Fibroblast of lung (primary cell): ENCODE measurements around the gene SIK3. TPM values are rescaled to one million over a fixed set of nuclear protein-coding genes. Genes with fewer than 3 reads are reported as not detected.

Experiments used
- DNase-seq, 2 donors: peaks; one replicate each; pipeline versions ENCODE4 v3.0.0 to v3.0.0-alpha.2; 2010; ENCODE audit warnings: low read depth in 2 of 2
- H2AFZ ChIP-seq: 2 replicates; pipeline ENCODE4 v1.5.1; 2012; ENCODE audit warnings: low read length, control low read depth, inconsistent platforms
- H3K27ac ChIP-seq: 2 replicates; pipeline ENCODE4 v1.5.1; 2011; ENCODE audit warnings: low read length, control low read depth; ENCODE audit not compliant: insufficient read depth
- H3K27me3 ChIP-seq: 2 replicates; pipeline ENCODE4 v1.5.1; 2011; ENCODE audit warnings: mild to moderate bottlenecking, low read length; ENCODE audit not compliant: control insufficient read depth, insufficient read depth
- H3K36me3 ChIP-seq: 2 replicates; pipeline ENCODE4 v1.5.1; 2011; ENCODE audit warnings: low read length; ENCODE audit not compliant: control insufficient read depth, insufficient read depth
- H3K4me1 ChIP-seq: 2 replicates; pipeline ENCODE4 v1.5.1; 2011; ENCODE audit warnings: low read length; ENCODE audit not compliant: control insufficient read depth, insufficient read depth; ENCODE audit errors: extremely low read depth
- H3K4me2 ChIP-seq: 2 replicates; pipeline ENCODE4 v1.5.1; 2011; ENCODE audit warnings: low read length, control low read depth; ENCODE audit not compliant: insufficient read depth; ENCODE audit errors: extremely low read depth
- H3K4me3 ChIP-seq, 4 experiments: fragments of 200-600 bp in 1 of 4; sonication (generic) in 1 of 4; replicated peaks in 1 of 4; 2 replicates each; pipeline ENCODE4 v1.5.1; 2011 to 2016; ENCODE audit warnings: low read length in 4 of 4, low read depth in 3 of 4, mild to moderate bottlenecking in 3 of 4, control low read depth in 2 of 4, inconsistent platforms in 1 of 4, mixed read lengths in 1 of 4; ENCODE audit not compliant: insufficient read depth in 1 of 4; ENCODE audit errors: control extremely low read depth in 1 of 4
- H3K79me2 ChIP-seq: 2 replicates; pipeline ENCODE4 v1.5.1; 2012; ENCODE audit warnings: mild to moderate bottlenecking, low read length, inconsistent platforms; ENCODE audit not compliant: control insufficient read depth, insufficient read depth
- H3K9ac ChIP-seq: 2 replicates; pipeline ENCODE4 v1.5.1; 2011; ENCODE audit warnings: mild to moderate bottlenecking, low read length, control low read depth; ENCODE audit not compliant: insufficient read depth
- H3K9me3 ChIP-seq: 2 replicates; pipeline ENCODE4 v1.5.1; 2012; ENCODE audit warnings: low read depth, low read length; ENCODE audit not compliant: control insufficient read depth, insufficient read depth
- H4K20me1 ChIP-seq: 2 replicates; pipeline ENCODE4 v1.5.1; 2011; ENCODE audit warnings: low read length; ENCODE audit not compliant: control insufficient read depth, insufficient read depth; ENCODE audit errors: extremely low read depth
- CTCF ChIP-seq, 2 donors: IDR thresholded peaks in 1 of 2; conservative IDR thresholded peaks in 1 of 2; 1 replicate in 1 of 2; 2 replicates in 1 of 2; pipeline ENCODE4 v1.5.1; 2011 to 2012; ENCODE audit warnings: low read length in 2 of 2, control low read depth in 1 of 2, inconsistent platforms in 1 of 2, low read depth in 1 of 2, mild to moderate bottlenecking in 1 of 2
- EZH2 ChIP-seq: IDR thresholded peaks from 2 replicates; pipeline ENCODE4 v1.5.1; 2012; ENCODE audit warnings: low read length, control low read depth, mild to moderate bottlenecking; ENCODE audit errors: missing control alignments
- polyA plus RNA-seq, 2 donors: library from polyadenylated mRNA; depleted of rRNA in 1 of 2; stranded (reverse) in 1 of 2; unstranded in 1 of 2; fragments of >200 nt; gene quantifications; 2 replicates each; pipeline ENCODE4 v1.2.1, GENCODE V29; 2011 to 2012; ENCODE audit warnings: missing spikeins in 1 of 2
- total RNA-seq: library from RNA; depleted of rRNA; stranded (reverse); fragments of >200 nt; gene quantifications from 2 replicates; pipeline ENCODE4 v1.2.1, GENCODE V29; 2014

The SIK3 gene
- total and polyA plus RNA-seq, 2 donors (not counting 1 experiment from before 2014, with no cell fraction given), result 7.1 to 22.8 TPM

GRCh38 chr11:117062498-117062897, 35.7 kb downstream of the SIK3 start:
- H3K27ac ChIP-seq, result no peak overlapping the region
- no peak for DNase-seq
- peaks cover 5% of the 10 kb centered on the region for H3K4me1 ChIP-seq
- H2AFZ ChIP-seq, result no peak overlapping the region
- no peak overlapping the region for H3K4me3 ChIP-seq
- H4K20me1 ChIP-seq, result peaks cover 2% of the 10 kb centered on the region
- H3K9ac ChIP-seq, result no peak overlapping the region
- H3K4me2 ChIP-seq, result no peak overlapping the region
- H3K27me3 ChIP-seq, result no peaks in the 10 kb centered on the region
- peaks cover 12% of the 10 kb centered on the region for H3K79me2 ChIP-seq
- H3K9me3 ChIP-seq, result no peaks in the 10 kb centered on the region
- no peaks in the 10 kb centered on the region for H3K36me3 ChIP-seq
- TF ChIP-seq CTCF (conservative IDR thresholded peaks at IDR 0.05 in 1 of 2, IDR thresholded peaks at IDR 0.05 in 1 of 2; ENCODE audit: low read depth in 1 of 2, low read length in 2 of 2) (no peak), EZH2 (no peak)

GRCh38 chr11:117061256-117061655, 37.0 kb downstream of the SIK3 start:
- H3K79me2 ChIP-seq, result peaks cover 15% of the 10 kb centered on the region
- H4K20me1 ChIP-seq, result peaks cover 2% of the 10 kb centered on the region
- no peak overlapping the region for H2AFZ ChIP-seq
- H3K36me3 ChIP-seq, result no peaks in the 10 kb centered on the region
- TF ChIP-seq EZH2 (no peak), CTCF (conservative IDR thresholded peaks at IDR 0.05 in 1 of 2, IDR thresholded peaks at IDR 0.05 in 1 of 2; ENCODE audit: low read depth in 1 of 2, low read length in 2 of 2) (no peak)
- no peak overlapping the region for H3K27ac ChIP-seq
- no peak overlapping the region for H3K9ac ChIP-seq
- H3K4me3 ChIP-seq, result no peak overlapping the region
- H3K9me3 ChIP-seq, result no peaks in the 10 kb centered on the region
- H3K4me2 ChIP-seq, result no peak overlapping the region
- peaks cover 5% of the 10 kb centered on the region for H3K4me1 ChIP-seq
- no peaks in the 10 kb centered on the region for H3K27me3 ChIP-seq
- DNase-seq, result no peak

GRCh38 chr11:117059611-117060148, 38.5 kb downstream of the SIK3 start:
- Histone ChIP-seq H4K20me1 (peaks cover 2% of the 10 kb centered on the region), H3K4me2 (no peak overlapping the region), H3K4me3 (no peak overlapping the region), H3K4me1 (peaks cover 5% of the 10 kb centered on the region), H2AFZ (no peak overlapping the region), H3K27me3 (no peaks in the 10 kb centered on the region), H3K9me3 (no peaks in the 10 kb centered on the region), H3K79me2 (peaks cover 15% of the 10 kb centered on the region), H3K27ac (no peak overlapping the region), H3K9ac (no peak overlapping the region), H3K36me3 (no peaks in the 10 kb centered on the region)
- TF ChIP-seq EZH2 (no peak), CTCF (conservative IDR thresholded peaks at IDR 0.05 in 1 of 2, IDR thresholded peaks at IDR 0.05 in 1 of 2; ENCODE audit: low read depth in 1 of 2, low read length in 2 of 2) (no peak)
- no peak for DNase-seq
